HG02870 (cell line): ENCODE results near the gene PON3.

Experiments
- ATAC-seq: cut with Tn5 transposase; IDR thresholded peaks from one replicate; pipeline ENCODE4 v1.9.1; 2021; ENCODE audit warnings: mild to moderate bottlenecking, moderate library complexity; ENCODE audit not compliant: unreplicated experiment

Gene PON3

DNA sequence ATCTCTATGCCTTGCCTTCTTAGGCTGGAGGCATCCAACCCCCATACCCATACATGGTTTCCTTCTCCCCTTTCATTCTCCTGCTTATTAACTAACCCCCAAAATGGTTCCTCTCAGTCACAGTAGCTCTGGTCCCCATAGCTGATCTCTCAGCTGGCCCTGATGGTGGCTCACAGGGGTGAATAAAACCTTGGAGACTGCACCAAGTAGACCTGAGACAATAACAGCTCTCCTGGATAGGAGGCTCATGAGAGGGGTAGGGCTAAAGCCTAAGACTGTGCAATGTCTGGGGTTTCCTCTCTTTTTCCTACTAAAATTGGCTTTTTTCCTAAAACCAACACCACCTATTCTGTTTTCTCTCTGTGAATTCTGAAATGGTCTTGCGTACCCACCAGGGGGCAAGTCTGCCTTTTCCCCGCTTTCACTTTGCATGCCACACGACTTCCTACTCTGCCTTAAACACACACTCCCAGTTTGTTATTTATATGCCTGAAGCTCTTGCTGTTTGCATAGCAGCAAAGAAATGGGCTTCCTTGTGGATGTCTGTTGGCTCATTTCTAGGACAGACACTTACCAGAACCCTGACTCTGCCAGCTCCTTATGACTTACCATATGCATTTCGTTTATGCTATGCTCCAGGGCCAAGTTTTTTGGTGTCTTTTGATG, 53.4 kb downstream of the PON3 start:
- ATAC-seq: no peak

DNA sequence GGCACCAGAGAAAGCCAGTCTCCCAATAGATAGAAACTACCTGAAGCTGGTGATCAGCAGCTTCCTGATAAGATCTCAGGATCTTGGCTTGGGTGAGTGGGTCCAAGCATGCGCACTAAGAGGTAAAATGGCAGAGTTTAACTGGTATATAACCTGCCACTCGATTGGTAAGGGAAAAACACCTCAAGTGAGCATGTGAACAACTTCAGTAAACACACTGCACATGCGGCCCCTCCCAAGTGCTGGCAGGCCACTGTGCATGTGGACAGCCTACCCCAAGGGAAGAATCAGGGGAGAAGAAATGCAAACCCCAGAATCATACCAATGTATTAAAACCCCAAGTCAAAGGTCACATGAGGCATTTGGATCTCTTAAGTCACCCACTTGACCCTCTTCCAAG, 54.1 kb downstream of the PON3 start:
- no peak for ATAC-seq

DNA sequence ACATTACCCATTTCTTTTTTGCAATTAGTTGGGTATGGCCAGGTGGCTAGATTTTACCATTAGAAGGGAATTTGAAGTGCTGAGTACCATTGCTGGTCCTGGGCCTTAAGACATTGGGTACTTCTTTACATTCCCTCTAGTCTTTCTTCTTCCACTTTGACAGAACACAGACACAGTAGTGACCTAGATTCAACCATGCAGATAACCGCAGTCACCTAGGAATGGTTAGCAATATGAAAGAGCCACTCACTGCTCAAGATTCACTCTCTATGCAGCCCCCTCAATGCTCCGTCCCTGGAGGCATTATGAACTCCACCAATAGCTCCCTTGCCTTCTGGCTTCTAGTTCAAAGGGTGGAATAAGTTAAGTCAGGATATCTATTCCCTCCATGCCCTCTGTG, 55.7 kb downstream of the PON3 start:
- no peak for ATAC-seq

DNA sequence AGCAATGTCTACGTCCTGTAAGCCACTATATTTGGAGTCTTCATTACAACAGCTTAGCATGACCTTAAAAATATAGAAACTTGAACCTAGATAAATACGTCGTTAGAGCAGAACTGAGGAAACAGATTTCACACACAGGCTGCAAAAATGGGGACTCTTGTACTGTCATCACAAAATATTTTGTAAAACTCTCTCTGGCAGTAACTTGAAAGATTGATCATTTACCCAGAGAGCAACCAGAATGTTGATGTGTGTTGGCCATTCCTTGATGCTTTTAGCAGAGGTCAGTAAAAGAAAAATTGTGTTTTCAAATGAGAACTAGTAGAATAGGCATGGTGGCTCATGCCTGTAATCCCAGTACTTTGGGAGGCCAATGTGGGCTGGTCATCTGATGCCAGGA, 57.3 kb downstream of the PON3 start:
- no peak for ATAC-seq

DNA sequence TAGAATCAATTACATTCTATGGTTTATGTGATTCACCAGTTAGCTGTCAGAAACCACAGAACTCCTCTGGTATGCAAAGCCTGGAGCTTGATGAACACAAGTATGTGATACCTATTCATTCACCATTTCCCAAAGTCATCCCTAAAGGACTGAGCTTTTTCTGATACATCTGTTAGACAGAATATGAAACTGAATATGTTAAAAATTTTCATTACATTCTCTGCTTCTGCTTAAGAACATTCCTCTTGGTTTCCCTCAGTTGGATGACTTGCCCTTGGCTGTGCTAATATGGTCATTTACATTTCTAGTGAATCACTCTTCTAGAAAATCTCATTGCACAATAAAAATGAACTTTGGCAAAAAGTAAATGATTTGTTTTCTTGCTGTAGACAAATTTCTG, 61.1 kb downstream of the PON3 start:
- no peak for ATAC-seq

DNA sequence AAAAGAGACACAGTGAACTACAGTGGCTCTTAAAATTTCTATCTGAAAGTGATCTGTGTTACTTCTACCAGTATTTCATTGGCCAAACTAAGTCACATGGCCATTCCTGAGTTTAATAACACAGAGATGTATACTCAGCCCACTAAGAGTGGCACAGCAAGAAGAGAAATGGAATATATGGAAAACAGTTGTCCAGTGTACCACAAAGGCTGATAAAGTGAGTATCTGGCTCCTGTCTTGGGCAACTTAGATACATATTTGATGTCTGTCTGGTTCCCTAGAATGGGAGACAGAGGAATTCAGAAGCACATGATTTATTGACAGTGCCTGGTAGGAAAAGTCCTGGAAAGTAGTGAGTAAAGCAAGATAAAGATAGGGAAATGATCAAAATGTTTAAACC, 61.7 kb downstream of the PON3 start:
- ATAC-seq: no peak

DNA sequence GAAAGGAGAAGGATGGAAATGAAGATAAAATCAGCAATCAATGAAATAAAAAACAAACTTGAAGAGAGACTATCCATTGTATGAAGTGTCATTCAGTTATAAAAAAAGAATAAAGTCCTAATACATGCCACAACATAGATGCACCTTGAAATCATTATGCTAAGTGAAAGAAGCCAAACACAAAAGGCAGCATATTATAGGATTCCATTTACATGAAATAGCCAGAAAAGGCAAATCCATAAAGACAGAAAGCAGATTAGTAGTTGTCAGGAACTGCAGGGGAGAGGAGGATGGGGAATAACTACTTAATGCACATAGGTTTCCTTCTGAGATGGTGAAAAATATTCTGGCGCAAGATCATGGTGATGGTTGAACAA, 65.2 kb downstream of the PON3 start:
- ATAC-seq: peak; percentile 18

DNA sequence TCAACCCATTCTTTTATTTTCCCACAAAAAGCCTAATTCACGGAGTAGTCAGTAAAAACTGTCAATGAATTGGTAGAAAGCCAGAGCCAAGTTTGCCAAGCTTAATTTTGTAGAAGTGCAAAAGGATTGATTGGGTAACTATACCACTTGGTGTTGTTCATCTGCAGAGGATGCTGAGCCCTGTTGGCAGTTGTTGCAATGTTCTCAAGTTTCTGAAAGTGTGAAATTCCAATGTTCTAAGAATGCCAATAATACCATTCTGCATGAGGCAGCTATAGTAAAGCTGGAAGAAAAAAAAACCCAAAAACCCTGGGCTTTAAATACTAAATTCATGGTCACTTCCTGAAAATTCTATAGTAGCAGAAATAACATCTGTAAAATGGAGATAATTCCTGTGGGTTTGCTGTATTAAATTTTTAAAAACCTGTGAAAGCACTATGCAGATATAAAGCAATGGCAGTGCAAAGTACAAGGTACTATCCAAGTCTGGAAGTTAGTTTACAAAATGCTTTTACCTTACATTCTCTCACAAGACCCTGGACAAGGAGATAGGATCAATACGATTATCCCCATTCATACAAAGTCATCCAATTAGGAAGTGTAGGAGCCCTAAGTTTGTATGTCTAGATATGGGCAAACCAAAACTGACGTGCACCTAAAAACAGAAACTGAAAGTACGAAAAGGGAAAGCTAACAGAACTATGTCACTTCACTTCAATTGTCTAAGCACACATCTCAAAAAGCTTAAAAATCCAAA, 65.8 kb downstream of the PON3 start:
- peak; percentile 97 for ATAC-seq

DNA sequence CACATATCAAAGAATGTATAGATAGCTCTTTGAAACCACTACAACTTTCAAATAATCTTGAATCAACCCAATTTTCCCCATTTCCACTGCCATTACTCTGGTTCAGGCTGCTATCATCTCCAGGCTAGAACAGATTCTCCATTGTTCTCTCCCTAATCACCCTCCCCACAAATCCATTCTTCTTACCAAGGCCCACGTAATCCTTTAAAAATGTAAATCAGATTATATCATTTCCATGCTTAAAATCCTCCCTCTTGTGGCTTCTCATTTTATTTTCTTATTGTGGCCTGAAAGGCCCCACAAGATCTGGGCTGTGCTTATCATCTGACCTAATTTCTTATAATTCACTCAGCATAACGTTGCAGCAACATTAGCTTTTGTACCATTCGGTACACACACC, 68.8 kb downstream of the PON3 start:
- ATAC-seq: no peak

DNA sequence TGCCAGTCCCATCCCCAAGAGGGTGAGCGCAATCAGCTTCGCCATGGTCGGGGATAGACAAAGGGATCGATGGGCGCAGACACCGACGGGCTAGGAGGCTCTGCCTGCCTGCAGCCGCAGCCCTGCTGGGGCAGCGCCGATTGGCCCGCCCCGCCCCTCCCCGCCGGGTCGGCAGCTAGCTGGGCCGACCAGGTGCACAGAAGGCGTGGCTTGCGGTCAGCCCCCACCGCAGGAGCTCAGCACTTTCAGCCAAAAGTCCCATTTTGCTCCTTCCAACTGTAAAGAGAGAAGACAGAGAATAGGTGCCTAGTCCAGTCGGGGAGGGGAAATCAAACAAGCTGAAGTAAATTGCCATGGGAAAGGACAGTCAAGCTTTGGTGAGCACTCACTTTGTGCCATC, 71.7 kb downstream of the PON3 start, which contains the start of gene PON1:
Gene PON1, minus strand, starts transcription at position 102 of the 400 bp plus-strand sequence. Its CDS starts 57 bp downstream, at position 45.
- ATAC-seq: no peak

DNA sequence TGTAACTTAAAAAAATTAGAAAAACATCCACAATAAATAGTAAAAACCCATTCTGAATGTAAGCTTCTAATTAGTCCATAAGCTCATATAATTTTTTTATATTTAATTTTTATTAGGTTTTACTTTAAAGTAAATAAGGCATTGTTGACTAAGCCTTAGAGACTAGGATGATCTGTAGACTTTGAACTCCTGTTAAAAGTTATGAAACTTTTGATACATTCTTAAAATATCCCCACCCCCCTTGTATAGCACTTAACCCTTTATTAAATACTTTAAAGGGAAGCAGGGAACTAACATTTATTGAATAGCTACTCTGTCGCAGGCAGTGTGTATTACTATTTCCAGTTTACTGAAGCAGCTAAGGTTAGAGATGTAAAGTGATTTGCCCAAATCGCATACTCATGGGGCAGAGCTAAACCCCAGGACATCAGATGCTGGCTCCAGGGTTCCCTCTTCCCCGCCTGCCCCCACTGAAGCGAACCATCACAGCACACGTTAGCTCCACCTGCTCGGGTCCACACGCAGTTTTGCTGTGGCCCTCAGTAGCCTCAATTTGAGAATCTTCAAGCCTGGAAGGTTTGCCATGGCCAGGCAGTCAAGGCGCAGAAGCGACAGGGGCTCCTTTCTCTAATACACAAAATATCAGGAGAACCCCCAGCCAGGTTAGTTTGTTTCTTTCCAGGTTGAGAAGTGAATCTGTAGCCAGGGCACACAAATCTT, 72.6 kb downstream of the PON3 start:
- no peak for ATAC-seq

DNA sequence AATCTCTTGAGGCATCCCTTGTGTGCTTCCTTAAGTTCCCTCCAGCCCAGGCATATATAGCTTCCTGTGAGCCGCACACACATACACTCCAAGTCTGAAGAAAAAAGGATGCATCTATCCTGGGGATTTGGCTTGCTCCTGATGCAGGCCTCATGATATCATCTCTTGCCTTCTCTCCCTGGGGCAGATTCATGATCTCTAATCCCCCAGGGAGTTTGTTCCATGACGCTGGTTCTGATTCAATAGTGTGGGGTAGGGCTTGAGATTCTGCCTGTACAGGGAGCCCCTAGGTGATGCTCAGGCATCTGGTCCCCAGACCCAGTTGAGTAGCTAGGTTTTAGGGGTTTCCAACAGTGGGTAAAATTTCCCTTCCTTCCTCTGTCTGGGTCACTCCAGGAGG, 73.3 kb downstream of the PON3 start:
- no peak for ATAC-seq

DNA sequence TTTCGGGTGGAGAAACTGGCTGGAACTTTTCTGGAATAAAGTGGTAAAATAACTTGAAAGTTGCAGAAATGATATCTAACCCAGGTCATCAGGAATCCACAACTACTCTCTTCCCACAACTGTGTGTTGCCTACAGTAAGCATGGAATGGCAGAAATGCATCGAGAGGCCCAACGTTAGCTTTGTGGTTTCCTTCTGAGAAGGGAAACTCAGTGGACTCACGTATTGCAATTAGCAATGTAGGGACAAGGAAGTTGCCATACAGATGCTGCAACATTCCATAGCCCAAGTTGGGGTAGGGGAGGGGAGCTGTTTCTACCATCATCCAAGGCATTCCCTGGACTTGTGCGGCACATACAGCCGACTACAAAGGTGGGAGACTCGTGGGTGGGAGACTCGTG, 73.8 kb downstream of the PON3 start:
- ATAC-seq: no peak

DNA sequence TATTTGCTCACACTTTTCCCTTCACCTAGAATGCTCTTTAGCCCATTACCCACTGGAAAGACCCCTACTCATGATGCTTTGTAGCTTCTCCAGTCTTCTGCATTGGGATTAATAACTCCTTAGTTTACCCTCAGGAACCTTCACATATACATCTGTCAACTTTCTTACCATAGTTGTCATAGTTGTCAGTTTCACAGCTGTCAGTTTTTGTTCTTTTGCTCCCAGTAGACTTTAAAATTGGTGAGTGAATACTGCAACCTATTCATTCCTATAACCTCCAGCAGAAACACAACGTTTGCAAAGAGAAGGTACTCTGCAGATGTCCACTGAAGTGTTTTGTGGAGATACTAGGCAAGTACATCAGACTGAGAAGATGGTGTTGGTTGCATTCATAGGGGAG, 74.5 kb downstream of the PON3 start:
- no peak for ATAC-seq

DNA sequence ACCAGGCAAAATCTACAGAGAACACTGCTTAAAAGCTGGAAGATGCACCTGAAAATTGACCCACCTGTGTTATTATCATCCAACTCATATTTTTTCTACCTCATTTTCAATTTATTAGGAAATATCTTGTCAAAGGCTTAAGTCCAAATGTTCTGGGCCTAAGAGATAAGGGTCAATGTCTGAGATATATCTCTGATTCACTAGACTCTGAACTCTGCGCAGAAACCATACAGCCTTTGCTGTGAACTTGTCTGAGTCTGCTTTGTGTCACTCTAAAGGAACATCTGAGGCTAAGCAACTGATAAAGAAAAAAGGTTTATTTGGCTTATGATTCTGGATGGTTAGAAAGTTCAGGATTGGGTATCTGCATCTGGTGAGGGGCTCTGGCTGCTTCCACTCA, 75.5 kb downstream of the PON3 start:
- ATAC-seq: no peak

DNA sequence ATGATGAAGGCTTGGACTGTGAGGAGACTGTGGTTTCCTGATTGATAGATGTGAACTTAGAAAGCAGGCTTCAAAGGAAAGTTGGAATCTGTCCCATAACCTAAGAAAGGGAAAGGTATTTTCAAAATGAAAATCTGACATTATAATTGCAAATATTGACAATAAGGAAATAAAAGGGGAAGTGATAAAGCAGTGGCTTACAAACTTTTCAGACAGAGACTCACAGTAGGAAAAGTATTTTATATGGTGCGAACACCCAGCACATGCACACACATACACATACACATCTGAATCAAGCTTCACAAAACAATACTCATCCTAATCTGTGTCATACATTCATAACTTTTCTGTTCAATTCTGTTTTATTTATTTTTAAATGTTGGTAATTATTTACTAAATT, 76.6 kb downstream of the PON3 start:
- no peak for ATAC-seq

DNA sequence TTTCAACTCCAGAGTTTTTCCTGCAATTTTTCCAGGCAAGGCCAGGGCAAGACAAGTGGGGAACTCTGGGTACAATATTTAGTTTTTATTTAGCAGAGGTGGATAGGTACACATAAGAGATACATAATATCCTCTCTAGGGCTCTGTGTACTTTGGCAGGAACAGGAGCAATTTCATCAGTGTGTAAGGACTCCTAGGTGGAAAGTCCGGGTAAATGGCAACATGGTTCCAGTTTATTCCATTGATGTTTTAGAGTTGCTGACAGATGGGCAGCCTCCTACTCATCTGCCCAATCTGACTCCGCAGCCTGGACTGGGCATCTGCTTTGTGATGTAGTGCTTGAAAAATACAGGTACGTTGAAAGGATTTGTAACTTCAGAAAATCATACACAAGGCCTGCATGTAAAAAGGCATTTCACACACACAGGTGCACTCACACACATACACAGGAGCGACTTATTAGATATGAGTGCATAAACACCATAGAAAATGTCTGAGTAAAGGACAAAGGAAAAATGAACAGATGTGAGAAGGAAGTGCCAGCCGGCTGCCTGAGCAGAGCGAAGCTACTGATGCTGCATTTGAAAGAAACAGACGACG, 77.6 kb downstream of the PON3 start:
- no peak for ATAC-seq

DNA sequence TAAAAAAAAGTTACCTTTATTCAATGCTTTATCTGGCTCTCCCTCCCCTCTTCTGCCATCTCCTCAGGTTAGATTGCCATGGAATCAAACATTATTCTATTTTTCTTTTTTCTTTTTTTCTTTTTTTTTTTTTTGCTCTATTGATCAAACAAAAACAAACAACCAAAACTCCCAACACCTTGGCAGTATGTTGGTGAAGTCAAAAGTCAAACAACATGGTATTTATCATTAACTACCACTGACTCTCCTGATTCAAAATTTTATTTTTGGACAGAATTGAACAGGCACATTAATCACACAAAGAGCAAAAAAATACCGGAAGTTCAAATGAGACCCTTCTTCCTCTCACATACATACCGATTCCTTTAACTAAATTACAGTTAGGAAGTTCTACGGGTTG, 78.2 kb downstream of the PON3 start:
- no peak for ATAC-seq

DNA sequence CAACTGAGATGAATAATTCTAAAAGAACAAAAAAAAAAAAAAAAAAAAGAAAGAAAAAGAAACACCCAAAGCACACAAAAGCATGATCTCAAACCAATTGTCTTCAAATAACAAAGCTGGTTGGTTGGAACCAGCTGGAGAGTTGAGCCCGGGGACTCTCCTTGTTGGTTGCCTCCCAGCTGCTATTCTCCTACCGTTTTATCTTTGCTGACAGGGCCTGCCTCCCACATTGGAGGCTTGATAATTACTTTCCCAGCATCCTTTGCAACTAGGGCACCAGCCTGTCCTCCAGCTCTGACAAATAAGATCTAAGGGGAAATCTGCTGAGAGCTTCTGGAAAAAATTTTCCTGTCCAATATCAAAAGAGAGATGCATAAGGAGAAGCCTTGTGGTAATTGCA, 78.6 kb downstream of the PON3 start:
- ATAC-seq: no peak

DNA sequence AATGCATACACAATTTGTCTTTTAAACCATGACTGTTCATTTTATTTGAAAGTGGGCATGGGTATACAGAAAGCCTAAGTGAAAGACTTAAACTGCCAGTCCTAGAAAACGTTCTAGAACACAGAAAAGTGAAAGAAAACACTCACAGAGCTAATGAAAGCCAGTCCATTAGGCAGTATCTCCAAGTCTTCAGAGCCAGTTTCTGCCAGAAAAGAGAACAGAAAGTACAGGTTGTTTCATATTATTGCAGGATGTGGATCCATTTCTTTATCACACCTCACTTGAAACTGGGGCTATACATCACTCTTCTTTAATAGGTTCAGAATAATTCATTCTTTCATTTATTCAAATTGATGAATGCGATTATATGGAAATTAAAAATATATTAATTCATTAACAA, 79.6 kb downstream of the PON3 start:
- ATAC-seq: peak; percentile 81

DNA sequence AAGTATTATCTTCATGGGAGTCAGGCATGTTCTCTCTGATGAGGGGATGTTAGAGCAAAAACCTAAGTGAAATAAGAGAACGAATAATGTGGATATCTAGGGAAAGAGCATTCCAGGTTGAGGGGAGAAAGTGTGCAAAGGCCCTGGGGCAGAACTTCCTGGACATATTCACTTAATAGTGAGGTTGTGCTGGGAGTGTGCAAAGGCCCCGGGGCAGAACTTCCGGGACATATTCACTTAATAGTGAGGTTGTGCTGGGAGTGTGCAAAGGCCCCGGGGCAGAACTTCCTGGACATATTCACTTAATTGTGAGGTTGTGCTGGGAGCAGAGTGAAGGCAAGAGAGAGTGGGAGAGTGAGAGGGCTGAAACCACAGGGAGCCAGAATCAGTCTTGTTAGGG, 83.6 kb downstream of the PON3 start:
- no peak for ATAC-seq

DNA sequence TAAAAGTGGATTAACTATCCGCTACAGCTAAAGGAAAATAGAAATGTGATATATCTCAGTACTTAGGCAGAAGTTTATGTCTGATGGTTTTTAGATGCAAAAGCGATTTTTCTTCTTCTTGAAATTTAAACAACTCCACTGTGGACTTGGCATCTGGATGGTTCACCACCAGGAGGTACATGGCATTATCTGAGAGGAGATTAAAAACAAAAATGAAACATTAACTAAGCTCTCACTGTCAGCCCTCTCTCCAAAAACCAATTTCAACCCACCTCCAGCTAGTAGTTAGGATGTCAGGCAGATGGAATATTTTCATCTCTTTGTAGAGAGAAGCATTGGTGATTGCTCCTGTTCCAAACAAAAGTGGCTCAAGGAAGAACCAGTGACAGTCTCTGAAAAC, 84.8 kb downstream of the PON3 start:
- no peak for ATAC-seq
